ENCODE measurements around the gene NKX2-1. TPM values are rescaled to one million over a fixed set of nuclear protein-coding genes. Genes with fewer than 3 reads are reported as not detected.

Gene NKX2-1
- polyA plus RNA-seq, 4 donors, result 0.52 TPM; not detected in 2

DNA sequence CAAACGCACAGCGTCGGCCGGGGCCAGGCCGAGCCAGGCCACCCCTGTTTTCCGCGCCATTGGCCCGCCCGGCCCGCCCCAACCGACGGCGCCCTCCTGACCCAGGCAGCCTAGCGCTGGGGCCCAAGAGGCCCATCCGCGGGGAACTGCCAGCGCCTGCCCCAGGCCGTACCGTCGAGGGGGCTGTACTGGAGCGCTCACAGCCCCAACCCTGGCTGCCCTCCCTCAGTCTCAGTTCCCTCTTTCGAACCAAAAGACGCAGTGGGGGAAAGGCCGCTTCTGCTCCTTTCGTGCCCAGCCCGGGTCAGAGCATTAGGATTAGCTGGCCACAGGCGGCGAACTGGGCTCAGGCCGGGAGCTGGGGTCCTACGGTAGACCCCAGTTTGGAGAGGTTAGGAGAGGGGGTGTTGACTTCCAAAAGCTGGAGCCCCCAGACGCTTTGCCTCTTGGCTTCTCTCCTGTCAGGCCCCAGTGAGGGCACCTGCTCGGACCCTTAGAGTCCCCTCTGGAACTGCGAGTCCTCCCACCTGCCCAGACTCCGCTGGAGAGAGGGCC, 1.9 kb downstream of the NKX2-1 start:
- no peak for DNase-seq (ENCODE audit: low read depth in 4 of 4, low spot score in 3 of 4)

DNA sequence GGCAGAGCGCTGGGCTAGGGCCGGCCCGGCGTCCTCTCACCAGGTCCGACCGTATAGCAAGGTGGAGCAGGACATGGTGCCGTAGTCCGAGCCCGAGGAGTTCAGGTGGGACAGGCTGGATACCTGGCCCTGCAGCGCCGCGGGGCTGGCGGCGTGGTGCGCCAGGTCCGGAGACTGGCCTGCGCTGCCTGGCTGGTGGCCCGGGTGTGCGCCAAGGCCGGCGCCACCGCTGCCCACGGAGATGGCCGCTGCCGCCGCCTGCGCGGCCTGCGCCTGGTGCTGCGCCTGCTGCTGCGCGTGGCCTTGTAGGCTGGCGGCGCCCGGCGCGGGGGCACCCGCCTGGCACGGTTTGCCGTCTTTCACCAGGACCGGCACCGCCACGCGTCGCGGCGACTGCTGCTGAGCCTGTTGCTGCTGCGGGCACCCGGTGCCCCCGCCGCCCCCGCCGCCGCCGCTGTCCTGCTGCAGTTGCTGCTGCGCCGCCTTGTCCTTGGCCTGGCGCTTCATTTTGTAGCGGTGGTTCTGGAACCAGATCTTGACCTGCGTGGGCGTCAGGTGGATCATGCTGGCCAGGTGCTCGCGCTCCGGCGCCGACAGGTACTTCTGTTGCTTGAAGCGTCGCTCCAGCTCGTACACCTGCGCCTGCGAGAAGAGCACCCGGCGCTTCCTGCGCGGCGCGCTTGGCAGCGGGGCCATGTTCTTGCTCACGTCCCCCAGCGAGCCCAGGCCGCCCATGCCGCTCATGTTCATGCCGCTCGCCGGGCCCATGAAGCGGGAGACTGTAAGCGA, 2.6 kb downstream of the NKX2-1 start:
- DNase-seq (ENCODE audit: low read depth in 4 of 4, low spot score in 3 of 4), result no peak

- no peak for DNase-seq (ENCODE audit: low read depth in 4 of 4, low spot score in 3 of 4)
Observed at GRCh38 chr14:36516719-36517241, 3.3 kb downstream of the NKX2-1 start.

GRCh38 chr14:36515896-36516718, 3.9 kb downstream of the NKX2-1 start:
- no peak for DNase-seq (ENCODE audit: low read depth in 4 of 4, low spot score in 3 of 4)

- DNase-seq (ENCODE audit: low read depth in 4 of 4, low spot score in 3 of 4), result no peak
Observed at GRCh38 chr14:36515105-36515593, 4.9 kb downstream of the NKX2-1 start.

- no peak for DNase-seq (ENCODE audit: low read depth in 4 of 4, low spot score in 3 of 4)
Observed at GRCh38 chr14:36514278-36515104, 5.5 kb downstream of the NKX2-1 start.

DNA sequence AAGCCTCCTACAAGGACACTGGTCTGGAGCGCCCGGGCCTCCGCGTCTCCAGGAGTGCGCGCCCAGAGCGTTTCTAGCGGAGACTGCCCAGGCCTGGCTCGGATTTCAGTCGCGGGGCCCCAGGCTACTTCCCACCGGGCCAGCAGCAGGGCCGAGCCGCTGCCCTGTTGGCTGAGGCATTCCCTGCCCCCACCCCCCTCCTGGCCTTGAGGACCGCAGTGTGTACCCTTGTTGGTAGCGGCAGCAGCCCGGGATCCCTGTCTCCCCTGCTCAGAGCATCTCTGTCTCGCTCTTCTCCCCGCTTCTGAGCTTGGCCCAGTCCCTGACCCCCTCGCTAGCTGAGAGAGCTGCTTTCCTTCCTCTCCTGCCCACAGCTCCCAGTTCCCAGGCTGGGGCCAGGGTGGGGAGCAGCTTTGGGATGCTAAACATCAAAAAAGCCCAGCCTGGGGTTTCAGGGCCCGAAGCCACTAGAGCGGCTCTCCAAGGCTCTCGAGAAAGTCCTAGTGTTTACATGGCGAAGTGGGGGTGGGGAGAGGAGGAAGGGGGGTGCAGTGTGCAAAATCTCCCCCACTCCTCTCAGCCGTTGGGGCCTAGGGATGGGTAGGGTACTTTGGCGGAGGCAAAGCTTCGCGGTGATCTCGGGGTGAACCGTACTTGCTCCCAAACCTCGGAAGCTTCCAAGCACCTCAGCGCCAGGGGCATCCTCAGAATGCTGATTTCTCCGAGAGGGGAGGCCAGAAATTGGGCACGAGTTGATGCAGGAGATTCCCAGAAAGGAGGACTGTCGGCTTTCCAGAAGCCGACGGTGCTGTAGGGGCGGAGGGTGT, 6.4 kb downstream of the NKX2-1 start:
- no peak for DNase-seq (ENCODE audit: low read depth in 4 of 4, low spot score in 3 of 4)

DNA sequence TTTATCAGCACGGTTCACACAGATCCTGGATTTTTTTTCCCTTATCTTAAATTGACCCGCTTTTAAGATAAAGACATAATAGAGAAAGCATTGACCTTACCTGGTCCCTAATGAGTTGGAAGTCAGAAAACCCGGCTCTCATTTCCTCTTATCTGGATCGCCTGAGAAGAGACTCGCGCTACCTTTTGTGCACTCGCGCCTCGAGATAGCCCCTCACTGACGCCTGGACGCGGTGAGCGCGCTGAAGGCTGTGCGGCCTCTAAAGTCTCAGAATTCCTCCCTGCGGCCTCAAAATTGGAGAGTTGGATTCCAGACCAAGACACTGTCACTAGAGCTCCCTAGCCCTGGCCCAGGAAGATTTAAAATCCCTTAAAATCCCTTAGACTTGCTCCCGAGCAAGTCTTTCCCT, 7.0 kb downstream of the NKX2-1 start:
- DNase-seq (ENCODE audit: low read depth in 4 of 4, low spot score in 3 of 4), result no peak

DNA sequence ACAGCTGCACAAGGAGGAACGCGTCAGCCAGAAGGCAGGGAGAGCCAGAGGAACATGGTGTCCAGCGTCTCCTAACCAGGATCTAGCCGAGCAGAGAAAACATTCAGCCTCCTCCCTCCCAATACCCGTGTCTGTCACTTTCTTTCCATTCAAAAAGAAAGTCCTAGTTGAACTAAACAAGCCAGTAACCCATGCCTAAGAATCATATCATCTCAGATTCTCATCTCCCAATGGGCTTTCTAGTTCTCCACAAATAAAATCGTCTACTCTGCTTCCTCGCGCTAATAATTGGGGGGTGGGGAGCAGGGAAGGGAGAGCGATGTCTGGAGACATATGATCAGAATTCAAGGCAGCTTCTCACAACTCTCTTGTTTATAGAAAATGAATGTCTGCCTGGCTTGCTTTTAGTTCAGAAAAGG, 7.4 kb downstream of the NKX2-1 start:
- DNase-seq (ENCODE audit: low read depth in 4 of 4, low spot score in 3 of 4), result no peak

- no peak for DNase-seq (ENCODE audit: low read depth in 4 of 4, low spot score in 3 of 4)
Observed at GRCh38 chr14:36511981-36512584, 7.9 kb downstream of the NKX2-1 start.

DNA sequence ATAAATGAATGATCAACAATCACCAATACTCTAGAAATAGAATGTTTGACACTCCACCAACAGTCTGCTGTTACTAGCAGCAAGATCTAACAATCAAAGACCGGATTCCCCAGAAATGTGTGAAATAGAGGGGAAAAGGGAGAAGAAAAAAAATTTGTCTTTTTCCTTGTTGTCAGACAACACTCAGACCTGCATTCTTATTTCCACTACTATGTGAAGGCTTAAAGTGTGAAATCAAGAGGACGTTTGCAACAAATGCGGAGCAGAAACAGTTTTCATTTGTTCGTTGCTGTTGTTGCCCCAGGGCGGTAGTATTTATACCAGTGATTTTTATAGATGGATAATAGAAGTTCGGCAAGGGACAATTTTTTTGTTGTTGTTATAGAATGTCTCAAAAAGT, 9.2 kb downstream of the NKX2-1 start:
- no peak for DNase-seq (ENCODE audit: low read depth in 4 of 4, low spot score in 3 of 4)

GRCh38 chr14:36510078-36510799, 9.8 kb downstream of the NKX2-1 start:
- no peak for DNase-seq (ENCODE audit: low read depth in 4 of 4, low spot score in 3 of 4)

DNA sequence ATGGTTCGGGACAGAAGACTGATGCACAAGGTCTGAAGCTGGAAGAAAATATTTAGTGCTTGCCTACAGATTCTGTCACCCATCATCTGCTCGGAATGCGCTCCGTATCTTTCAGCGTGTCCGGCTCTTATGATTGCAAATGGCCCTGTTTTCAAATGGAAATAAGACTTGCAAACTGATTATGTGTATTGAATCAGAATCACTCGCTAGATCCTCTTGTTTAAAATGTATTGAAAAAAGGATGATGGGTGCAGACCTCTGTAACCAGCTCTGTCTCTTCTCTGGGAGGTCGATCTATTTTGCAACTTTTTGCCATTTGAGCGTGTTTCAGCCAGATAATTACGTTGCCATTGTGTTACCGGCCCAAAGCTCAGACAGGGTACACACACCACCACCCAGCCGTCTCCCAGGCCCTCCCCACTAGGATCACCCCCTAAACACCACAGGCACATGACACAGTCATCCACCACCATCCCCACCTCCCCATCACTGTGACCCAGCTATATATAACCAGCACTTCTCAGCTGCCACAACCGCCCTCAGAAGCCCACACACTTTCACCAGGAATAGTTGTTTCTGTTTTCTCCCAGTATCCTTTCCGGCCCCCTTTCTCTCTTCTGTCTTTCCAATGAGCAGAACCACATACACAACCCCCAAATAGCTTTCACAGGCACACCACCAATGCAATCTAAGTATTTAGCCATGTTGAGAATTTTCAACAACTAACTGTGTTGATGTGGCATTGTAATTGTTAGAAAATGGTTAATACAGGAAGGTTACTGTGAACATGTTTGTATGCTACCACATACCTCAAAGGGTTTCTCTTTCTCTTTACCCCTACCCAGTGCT, 10.7 kb downstream of the NKX2-1 start:
- DNase-seq (ENCODE audit: low read depth in 4 of 4, low spot score in 3 of 4), result no peak

DNA sequence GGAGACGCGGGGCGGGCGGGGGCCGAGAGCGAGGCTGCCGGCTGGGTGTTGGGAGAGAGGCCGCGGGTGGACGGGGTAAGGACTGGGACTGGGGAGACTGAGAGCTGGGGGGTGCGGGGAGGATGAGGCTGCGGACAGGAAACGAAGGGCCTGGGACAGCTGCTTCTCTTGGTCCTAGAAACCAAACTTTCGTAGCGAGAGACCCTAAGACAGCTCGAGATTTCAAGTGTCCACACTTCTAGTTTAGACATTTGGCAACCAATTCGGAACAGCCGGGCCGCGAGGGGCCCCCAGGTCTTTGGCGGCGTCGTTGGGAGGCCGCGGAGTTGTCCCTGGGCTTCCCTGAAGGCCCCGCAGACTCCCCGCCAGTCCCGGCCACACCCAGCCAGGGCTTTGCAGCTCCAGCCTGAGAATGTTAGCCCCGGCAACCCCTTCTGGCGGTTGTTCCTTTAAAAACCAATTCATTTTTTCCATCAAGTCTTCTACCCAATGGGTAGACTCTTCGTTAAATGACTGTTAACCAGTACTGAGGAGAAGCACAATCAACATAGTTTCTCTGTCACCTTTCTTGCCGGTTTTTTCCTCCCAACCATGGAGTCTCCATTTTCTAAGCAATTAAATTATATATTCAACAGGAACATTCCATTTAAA, 11.5 kb downstream of the NKX2-1 start:
- DNase-seq (ENCODE audit: low read depth in 4 of 4, low spot score in 3 of 4), result no peak

DNA sequence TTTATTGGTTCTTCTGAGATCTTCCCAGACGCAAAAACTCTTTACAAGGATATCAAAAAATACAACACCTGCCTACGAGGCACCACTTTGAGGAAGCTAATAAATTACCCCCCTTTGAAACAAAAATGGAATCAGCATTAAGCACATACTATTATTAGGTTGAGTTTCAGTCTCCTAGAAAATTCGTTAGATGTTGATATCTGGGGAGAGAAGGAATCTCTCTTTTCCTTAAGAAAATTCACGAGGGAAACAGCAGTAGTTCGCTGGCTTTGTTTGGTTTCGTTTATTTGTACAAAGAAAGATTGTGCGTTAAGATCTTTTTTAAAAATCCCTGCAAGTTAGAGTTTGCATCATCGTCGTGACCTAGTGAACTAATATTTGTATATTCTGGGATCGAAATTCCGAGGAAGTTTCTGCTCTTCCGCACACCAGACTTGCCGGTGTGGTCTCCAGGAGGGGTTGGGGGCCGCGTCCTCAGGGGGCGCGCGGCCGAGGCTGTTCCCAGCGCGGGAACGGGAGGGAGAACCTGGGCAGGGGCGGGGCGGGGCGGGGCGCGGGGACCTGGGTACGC, 12.1 kb downstream of the NKX2-1 start:
- no peak for DNase-seq (ENCODE audit: low read depth in 4 of 4, low spot score in 3 of 4)

GRCh38 chr14:36506732-36507614, 13.1 kb downstream of the NKX2-1 start:
- no peak for DNase-seq (ENCODE audit: low read depth in 4 of 4, low spot score in 3 of 4)
